IPS-18c (cell line): ENCODE data around the gene UQCR11.

Source experiments
- H3K4me3 ChIP-seq: 2 replicates; pipeline ENCODE4 v1.7.0; 2013; ENCODE audit warnings: low read depth, mild to moderate bottlenecking, low read length, moderate library complexity; ENCODE audit not compliant: insufficient read depth
- H3K9me3 ChIP-seq: one replicate; pipeline ENCODE4 v1.6.1; 2013; ENCODE audit warnings: mild to moderate bottlenecking, low read length, moderate library complexity; ENCODE audit not compliant: control insufficient read depth, insufficient read depth

The UQCR11 gene

GRCh38 chr19:1621574-1621973 is 16.3 kb upstream of the UQCR11 start:
- Histone ChIP-seq H3K4me3 (no peak overlapping the region), H3K9me3 (peaks cover 4% of the 10 kb centered on the region)

GRCh38 chr19:1621021-1621420 is 15.8 kb upstream of the UQCR11 start:
- H3K9me3 ChIP-seq, result peaks cover 4% of the 10 kb centered on the region

GRCh38 chr19:1620502-1620901 is 15.2 kb upstream of the UQCR11 start:
- Histone ChIP-seq H3K9me3 (peaks cover 4% of the 10 kb centered on the region), H3K4me3 (no peak overlapping the region)

More at GRCh38 chr19:1621021-1621420, 15.8 kb upstream of the UQCR11 start:
- no peak overlapping the region for H3K4me3 ChIP-seq

GRCh38 chr19:1619703-1620102 is 14.4 kb upstream of the UQCR11 start:
- Histone ChIP-seq H3K4me3 (no peak overlapping the region), H3K9me3 (peaks cover 4% of the 10 kb centered on the region)

- H3K4me3 ChIP-seq, result no peak overlapping the region
- H3K9me3 ChIP-seq, result peaks cover 4% of the 10 kb centered on the region
Measured at GRCh38 chr19:1619094-1619439, 13.8 kb upstream of the UQCR11 start.

GRCh38 chr19:1618157-1619093 is 13.2 kb upstream of the UQCR11 start:
- no peak overlapping the region for H3K4me3 ChIP-seq
- peaks cover 4% of the 10 kb centered on the region for H3K9me3 ChIP-seq

GRCh38 chr19:1616875-1617274 is 11.6 kb upstream of the UQCR11 start:
- peaks cover 2% of the 10 kb centered on the region for H3K9me3 ChIP-seq

GRCh38 chr19:1616396-1616795 is 11.1 kb upstream of the UQCR11 start:
- Histone ChIP-seq H3K9me3 (peaks cover 2% of the 10 kb centered on the region), H3K4me3 (no peak overlapping the region)

More at GRCh38 chr19:1616875-1617274, 11.6 kb upstream of the UQCR11 start:
- H3K4me3 ChIP-seq, result no peak overlapping the region

- peaks cover under 1% of the 10 kb centered on the region for H3K9me3 ChIP-seq
- no peak overlapping the region for H3K4me3 ChIP-seq
Measured at GRCh38 chr19:1615156-1615765, 10.0 kb upstream of the UQCR11 start.

- H3K4me3 ChIP-seq, result no peak overlapping the region
- no peaks in the 10 kb centered on the region for H3K9me3 ChIP-seq
Measured at GRCh38 chr19:1613808-1614570, 8.7 kb upstream of the UQCR11 start.

- no peak overlapping the region for H3K4me3 ChIP-seq
Measured at GRCh38 chr19:1613146-1613545, 7.9 kb upstream of the UQCR11 start.

GRCh38 chr19:1612114-1613086 is 7.1 kb upstream of the UQCR11 start:
- no peaks in the 10 kb centered on the region for H3K9me3 ChIP-seq
- no peak overlapping the region for H3K4me3 ChIP-seq

More at GRCh38 chr19:1613146-1613545, 7.9 kb upstream of the UQCR11 start:
- H3K9me3 ChIP-seq, result no peaks in the 10 kb centered on the region

GRCh38 chr19:1611353-1611752 is 6.1 kb upstream of the UQCR11 start:
- Histone ChIP-seq H3K4me3 (no peak overlapping the region), H3K9me3 (no peaks in the 10 kb centered on the region)

GRCh38 chr19:1610579-1610978 is 5.3 kb upstream of the UQCR11 start:
- H3K9me3 ChIP-seq, result no peaks in the 10 kb centered on the region
- H3K4me3 ChIP-seq, result no peak overlapping the region

GRCh38 chr19:1609680-1610474 is 4.6 kb upstream of the UQCR11 start:
- no peak overlapping the region for H3K4me3 ChIP-seq
- H3K9me3 ChIP-seq, result no peaks in the 10 kb centered on the region

GRCh38 chr19:1609103-1609396 is 3.8 kb upstream of the UQCR11 start:
- Histone ChIP-seq H3K9me3 (no peaks in the 10 kb centered on the region), H3K4me3 (no peak overlapping the region)
